SK-N-SH (cell line): ENCODE measurements around the gene GBX1. TPM values are rescaled to one million over a fixed set of nuclear protein-coding genes. Genes with fewer than 3 reads are reported as not detected.

Experiments used
- CTCF ChIA-PET: fragments of 300-600, 350-600 bp; formaldehyde crosslinking; extraction: SDS; loops from one replicate; lab custom pipeline; 2021; lab: Yijun Ruan, JAX
- POLR2A ChIA-PET: fragments of 350-600 bp; sonication (Branson Sonifier 250); formaldehyde crosslinking; extraction: SDS; loops from one replicate; lab custom pipeline; 2020; ENCODE audit warnings: antibody characterized with exemption, inconsistent platforms; lab: Yijun Ruan, JAX
- DNase-seq: peaks from one replicate; pipeline ENCODE4 v3.0.0; 2012
- H2AFZ ChIP-seq: fragments of 200-600 bp; sonication (generic); 2 replicates; pipeline ENCODE4 v1.8.1; 2016; ENCODE audit warnings: antibody characterized with exemption, mild to moderate bottlenecking, low read depth
- H3F3A ChIP-seq: fragments of 200-600 bp; sonication (generic); replicated peaks from 2 replicates; pipeline ENCODE3; 2016; ENCODE audit warnings: antibody characterized with exemption, mild to moderate bottlenecking; ENCODE audit not compliant: insufficient read depth
- H3K27ac ChIP-seq, 2 experiments: fragments of 200-500 bp in 1 of 2; fragments of 200-600 bp in 1 of 2; sonication (Bioruptor generic) in 1 of 2; sonication (generic), shearing (Covaris generic) in 1 of 2; 2 replicates each; pipeline versions ENCODE4 v1.5.1 to v1.6.1; 2014 to 2016; ENCODE audit warnings: low read depth in 2 of 2, inconsistent platforms in 1 of 2, low read length in 1 of 2, mild to moderate bottlenecking in 1 of 2, mixed read lengths in 1 of 2
- H3K27me3 ChIP-seq: fragments of 200-600 bp; sonication (generic), shearing (Covaris generic); 2 replicates; pipeline ENCODE4 v1.6.1; 2016; ENCODE audit warnings: mixed run types; ENCODE audit not compliant: insufficient read depth
- H3K36me3 ChIP-seq, 2 experiments: fragments of 200-500 bp in 1 of 2; fragments of 200-600 bp in 1 of 2; sonication (Bioruptor generic) in 1 of 2; sonication (generic) in 1 of 2; replicated peaks in 1 of 2; 2 replicates each; pipeline versions ENCODE3 to v1.5.1; 2014 to 2016; ENCODE audit warnings: low read length in 1 of 2, mild to moderate bottlenecking in 1 of 2; ENCODE audit not compliant: insufficient read depth in 2 of 2, control insufficient read depth in 1 of 2
- H3K4me1 ChIP-seq, 2 experiments: fragments of 200-500 bp in 1 of 2; fragments of 200-600 bp in 1 of 2; sonication (Bioruptor generic) in 1 of 2; sonication (generic), shearing (Covaris generic) in 1 of 2; 2 replicates each; pipeline versions ENCODE4 v1.5.1 to v1.6.1; 2014 to 2016; ENCODE audit warnings: low read depth in 1 of 2, low read length in 1 of 2, mixed run types in 1 of 2; ENCODE audit not compliant: insufficient read depth in 2 of 2, control insufficient read depth in 1 of 2
- H3K4me2 ChIP-seq: fragments of 200-600 bp; sonication (generic), shearing (Covaris generic); 2 replicates; pipeline ENCODE4 v1.6.1; 2017; ENCODE audit warnings: mixed run types
- H3K4me3 ChIP-seq, 2 experiments: fragments of 200-500 bp in 1 of 2; fragments of 200-600 bp in 1 of 2; sonication (Bioruptor generic) in 1 of 2; sonication (generic), shearing (Covaris generic) in 1 of 2; 2 replicates each; pipeline versions ENCODE4 v1.5.1 to v1.8.1; 2014 to 2016; ENCODE audit warnings: low read depth in 2 of 2, inconsistent platforms in 1 of 2, low read length in 1 of 2, mild to moderate bottlenecking in 1 of 2, mixed read lengths in 1 of 2, moderate library complexity in 1 of 2
- H3K79me2 ChIP-seq: fragments of 200-600 bp; sonication (generic); 2 replicates; pipeline ENCODE4 v1.8.1; 2017; ENCODE audit warnings: mild to moderate bottlenecking; ENCODE audit not compliant: insufficient read depth
- H3K9ac ChIP-seq: fragments of 200-600 bp; sonication (generic); 2 replicates; pipeline ENCODE4 v1.6.1; 2017; ENCODE audit warnings: mixed run types
- H3K9me2 ChIP-seq: fragments of 200-600 bp; sonication (generic); 2 replicates; pipeline ENCODE4 v1.6.1; 2017; ENCODE audit warnings: mixed run types
- H3K9me3 ChIP-seq: fragments of 200-600 bp; sonication (generic); 2 replicates; pipeline ENCODE4 v1.6.1; 2017; ENCODE audit warnings: mixed run types, mild to moderate bottlenecking, moderate library complexity
- H4K20me1 ChIP-seq: fragments of 200-600 bp; sonication (generic); 2 replicates; pipeline ENCODE4 v1.6.1; 2017; ENCODE audit warnings: mild to moderate bottlenecking, mixed run types; ENCODE audit not compliant: insufficient read depth
- CHD2 ChIP-seq: fragments of 150-350 bp; IDR thresholded peaks from 2 replicates; pipeline ENCODE4 v1.6.1; 2018; ENCODE audit warnings: low read length; ENCODE audit not compliant: partially characterized antibody
- CTCF ChIP-seq: fragments of 200-600 bp; sonication (generic); IDR thresholded peaks from 2 replicates; pipeline ENCODE4 v1.6.1; 2017; ENCODE audit warnings: antibody characterized with exemption, mild to moderate bottlenecking, moderate library complexity
- ELF1 ChIP-seq: IDR thresholded peaks from 2 replicates; pipeline ENCODE4 v1.4.0; 2012
- EP300 ChIP-seq, 2 experiments: IDR thresholded peaks; 2 replicates each; pipeline versions ENCODE4 v1.4.0 to v1.6.1; 2012; ENCODE audit warnings: borderline replicate concordance in 1 of 2, low read depth in 1 of 2, low read length in 1 of 2
- EZH2phosphoT487 ChIP-seq: fragments of 200-600 bp; sonication (generic); IDR thresholded peaks from 2 replicates; pipeline ENCODE4 v1.6.1; 2017; ENCODE audit warnings: low read depth, mixed run types, mild to moderate bottlenecking, antibody characterized with exemption, moderate library complexity, borderline replicate concordance
- GATA2 ChIP-seq: sonication (generic); formaldehyde crosslinking; IDR thresholded peaks from 2 replicates; pipeline ENCODE4 v1.5.0; 2020; ENCODE audit warnings: mild to moderate bottlenecking, missing genetic modification reagents
- MAX ChIP-seq: IDR thresholded peaks from 2 replicates; pipeline ENCODE4 v1.4.0; 2012; ENCODE audit warnings: low read depth
- MEF2A ChIP-seq: IDR thresholded peaks from 2 replicates; pipeline ENCODE4 v1.4.0; 2012; ENCODE audit warnings: low read depth, borderline replicate concordance
- RCOR1 ChIP-seq: fragments of 150-350 bp; IDR thresholded peaks from 2 replicates; pipeline ENCODE4 v1.6.1; 2017; ENCODE audit warnings: antibody characterized with exemption, low read length
- SMC3 ChIP-seq: IDR thresholded peaks from 2 replicates; pipeline ENCODE4 v1.6.1; 2012; ENCODE audit warnings: low read depth, low read length, improper control_type of control experiment
- TAF1 ChIP-seq: IDR thresholded peaks from 2 replicates; pipeline ENCODE4 v1.6.1; 2012; ENCODE audit warnings: low read depth, mild to moderate bottlenecking, low read length, moderate library complexity, borderline replicate concordance
- USF2 ChIP-seq: fragments of 150-350 bp; IDR thresholded peaks from 2 replicates; pipeline ENCODE4 v1.6.1; 2017; ENCODE audit warnings: antibody characterized with exemption, low read length, low read depth, borderline replicate concordance
- WGBS: methylation state at CpG from one replicate; pipeline ENCODE4 v1.1.6; 2017; ENCODE audit warnings: low lambda C conversion rate; 5-methylcytosine and 5-hydroxymethylcytosine counted together
- polyA plus RNA-seq, 3 experiments: library from polyadenylated mRNA; depleted of rRNA; stranded (reverse); fragments of >200 nt; gene quantifications; 2 replicates each; pipeline ENCODE4 v1.2.3, GENCODE V29; 2012
- TF ChIP-seq, protein P1 (sequence below): fragments of 150-350 bp; IDR thresholded peaks from 2 replicates; pipeline ENCODE4 v1.6.1; 2016; ENCODE audit warnings: mild to moderate bottlenecking, low read depth, low read length
- TF ChIP-seq, protein P2 (sequence below): IDR thresholded peaks from 2 replicates; pipeline ENCODE4 v1.4.0; 2012; ENCODE audit warnings: low read depth, borderline replicate concordance

GBX1 gene
- polyA plus RNA-seq, 1 of the 3 experiments (the other 2 are of a cell fraction), result not detected

- H3K4me1 ChIP-seq, result peaks cover 12 to 15% of the 10 kb centered on the region in 2 experiments; a peak in 2 of 4 replicates
- no peaks in the 10 kb centered on the region for H3K9me2 ChIP-seq
- ChIA-PET POLR2A (no interaction called here), CTCF (interaction anchor here (1.2 to 18.7 kb wide), 11 partner anchors 18 to 209 kb away, joined by 3 to 474 read pairs (median 8); partner anchors contain the start of genes ABCB8, AGAP3, CDK5 and FASTK)
- TF ChIP-seq EP300 (IDR thresholded peaks at IDR 0.05; ENCODE audit: borderline replicate concordance in 1 of 2, low read depth in 1 of 2, low read length in 1 of 2) (no peak), CTCF (no peak), TAF1 (no peak), MAX (no peak), CHD2 (no peak), RCOR1 (no peak), USF2 (no peak), EZH2phosphoT487 (no peak), MEF2A (no peak), GATA2 (CRISPR knock-in tag) (no peak), ELF1 (no peak), SMC3 (no peak)
- TF ChIP-seq, protein P1, sequence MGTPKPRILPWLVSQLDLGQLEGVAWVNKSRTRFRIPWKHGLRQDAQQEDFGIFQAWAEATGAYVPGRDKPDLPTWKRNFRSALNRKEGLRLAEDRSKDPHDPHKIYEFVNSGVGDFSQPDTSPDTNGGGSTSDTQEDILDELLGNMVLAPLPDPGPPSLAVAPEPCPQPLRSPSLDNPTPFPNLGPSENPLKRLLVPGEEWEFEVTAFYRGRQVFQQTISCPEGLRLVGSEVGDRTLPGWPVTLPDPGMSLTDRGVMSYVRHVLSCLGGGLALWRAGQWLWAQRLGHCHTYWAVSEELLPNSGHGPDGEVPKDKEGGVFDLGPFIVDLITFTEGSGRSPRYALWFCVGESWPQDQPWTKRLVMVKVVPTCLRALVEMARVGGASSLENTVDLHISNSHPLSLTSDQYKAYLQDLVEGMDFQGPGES, result no peak
- TF ChIP-seq, protein P2, sequence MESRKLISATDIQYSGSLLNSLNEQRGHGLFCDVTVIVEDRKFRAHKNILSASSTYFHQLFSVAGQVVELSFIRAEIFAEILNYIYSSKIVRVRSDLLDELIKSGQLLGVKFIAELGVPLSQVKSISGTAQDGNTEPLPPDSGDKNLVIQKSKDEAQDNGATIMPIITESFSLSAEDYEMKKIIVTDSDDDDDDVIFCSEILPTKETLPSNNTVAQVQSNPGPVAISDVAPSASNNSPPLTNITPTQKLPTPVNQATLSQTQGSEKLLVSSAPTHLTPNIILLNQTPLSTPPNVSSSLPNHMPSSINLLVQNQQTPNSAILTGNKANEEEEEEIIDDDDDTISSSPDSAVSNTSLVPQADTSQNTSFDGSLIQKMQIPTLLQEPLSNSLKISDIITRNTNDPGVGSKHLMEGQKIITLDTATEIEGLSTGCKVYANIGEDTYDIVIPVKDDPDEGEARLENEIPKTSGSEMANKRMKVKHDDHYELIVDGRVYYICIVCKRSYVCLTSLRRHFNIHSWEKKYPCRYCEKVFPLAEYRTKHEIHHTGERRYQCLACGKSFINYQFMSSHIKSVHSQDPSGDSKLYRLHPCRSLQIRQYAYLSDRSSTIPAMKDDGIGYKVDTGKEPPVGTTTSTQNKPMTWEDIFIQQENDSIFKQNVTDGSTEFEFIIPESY, result no peak
- H3K4me3 ChIP-seq, result no peak overlapping the region
- peaks cover 94% of the 10 kb centered on the region for H3K79me2 ChIP-seq
- no peaks in the 10 kb centered on the region for H3K27me3 ChIP-seq
- H3K9me3 ChIP-seq, result no peaks in the 10 kb centered on the region
- H2AFZ ChIP-seq, result no peak overlapping the region
- peaks cover 98% of the 10 kb centered on the region for H4K20me1 ChIP-seq
- H3K36me3 ChIP-seq, result peaks cover 0 to 4% of the 10 kb centered on the region in 2 experiments
- no peak overlapping the region for H3K4me2 ChIP-seq
- peaks cover 48% of the 10 kb centered on the region for H3F3A ChIP-seq
- no peak for DNase-seq
- 95% methylated on average over 10 of the region's 10 CpGs for WGBS
- H3K27ac ChIP-seq, result no peak overlapping the region
- no peak overlapping the region for H3K9ac ChIP-seq
These were observed 59.6 kb downstream of the GBX1 start for GRCh38 chr7:151107882-151108281.
